K562 (cell line): ENCODE data around the gene ZFHX2. TPM values are rescaled to one million over a fixed set of nuclear protein-coding genes. Genes with fewer than 3 reads are reported as not detected.

Experiments used
- ATAC-seq: fragments of 200-7000 bp; cut with Tn5 transposase; 3 replicates; pipeline ENCODE4 v1.9.1; 2020; ENCODE audit warnings: moderate library complexity
- BruUV-seq: library from RNA; stranded (reverse); fragments of 400-500 nt; replicated peaks from 2 replicates; lab custom pipeline; 2021; lab: Mats Ljungman, UMichigan
- CTCF ChIA-PET: fragments of 300-600 bp; formaldehyde crosslinking; extraction: SDS; loops from one replicate; lab custom pipeline; 2021; ENCODE audit warnings: low intra/inter-chr PET ratio; lab: Yijun Ruan, JAX
- POLR2A ChIA-PET: fragments of 300-600, 350-650 bp; sonication (Branson Sonifier 250); formaldehyde crosslinking; extraction: SDS; loops from one replicate; lab custom pipeline; 2021; ENCODE audit warnings: antibody characterized with exemption, inconsistent platforms; lab: Yijun Ruan, JAX
- DNase-seq, 4 experiments: peaks; one replicate each; pipeline versions ENCODE4 v3.0.0 to v3.0.0-alpha.2; 2011 to 2018; ENCODE audit warnings: low spot score in 3 of 4, mixed read lengths in 3 of 4; ENCODE audit errors: extremely low read depth in 1 of 4
- FAIRE-seq: peaks from 2 replicates; lab custom pipeline; 2011; peaks lifted over from hg19 to GRCh38; lab: Jason Lieb, UNC
- H2AFZ ChIP-seq: 2 replicates; pipeline ENCODE4 v1.6.0; 2011; ENCODE audit warnings: low read depth, low read length, control low read depth, inconsistent platforms
- H3K27ac ChIP-seq: fragments of 200-600 bp; 3 replicates; pipeline ENCODE4 v1.8.0; 2011; ENCODE audit warnings: low read depth, mild to moderate bottlenecking, control low read depth, inconsistent platforms, low read length, moderate library complexity, mixed read lengths; ENCODE audit errors: extremely low read depth
- H3K27me3 ChIP-seq, 2 experiments: fragments of 300-600 bp in 1 of 2; 2 replicates in 1 of 2; 3 replicates in 1 of 2; pipeline versions ENCODE4 v1.6.0 to v1.8.0; 2011; ENCODE audit warnings: inconsistent platforms in 2 of 2, low read length in 2 of 2, mild to moderate bottlenecking in 1 of 2, mixed read lengths in 1 of 2, moderate library complexity in 1 of 2; ENCODE audit not compliant: control insufficient read depth in 2 of 2, insufficient read depth in 2 of 2
- H3K36me3 ChIP-seq: fragments of 300-600 bp; 3 replicates; pipeline ENCODE4 v1.8.0; 2011; ENCODE audit warnings: mild to moderate bottlenecking, low read length, inconsistent platforms; ENCODE audit not compliant: control insufficient read depth, insufficient read depth
- H3K4me1 ChIP-seq, 2 experiments: fragments of 200-600 bp in 1 of 2; replicated peaks in 1 of 2; 2 replicates in 1 of 2; 3 replicates in 1 of 2; pipeline versions ENCODE4 v1.5.1 to v1.8.0; 2011; ENCODE audit warnings: inconsistent platforms in 2 of 2, low read length in 2 of 2, mild to moderate bottlenecking in 1 of 2, mixed read lengths in 1 of 2, moderate library complexity in 1 of 2; ENCODE audit not compliant: control insufficient read depth in 2 of 2, insufficient read depth in 2 of 2
- H3K4me2 ChIP-seq: 2 replicates; pipeline ENCODE4 v1.6.1; 2011; ENCODE audit warnings: low read length, control low read depth, inconsistent platforms, mixed read lengths; ENCODE audit not compliant: insufficient read depth
- H3K4me3 ChIP-seq: fragments of 200-600 bp; sonication (generic), shearing (Covaris generic); 2 replicates; pipeline ENCODE4 v1.5.1; 2016; ENCODE audit warnings: control low read depth, inconsistent platforms
- H3K79me2 ChIP-seq: fragments of 200-600 bp; 3 replicates; pipeline ENCODE4 v1.8.0; 2011; ENCODE audit warnings: low read length, inconsistent platforms; ENCODE audit not compliant: control insufficient read depth, insufficient read depth
- H3K9ac ChIP-seq, 2 experiments: 2 replicates each; pipeline versions ENCODE4 v1.6.0 to v1.6.1; 2011; ENCODE audit warnings: low read depth in 2 of 2, low read length in 2 of 2, control low read depth in 1 of 2, inconsistent platforms in 1 of 2, mild to moderate bottlenecking in 1 of 2, mixed read lengths in 1 of 2; ENCODE audit not compliant: insufficient read depth in 1 of 2
- H3K9me1 ChIP-seq: one replicate; pipeline ENCODE4 v1.6.0; 2011; ENCODE audit warnings: inconsistent platforms, mild to moderate bottlenecking, low read length, moderate library complexity; ENCODE audit not compliant: control insufficient read depth, insufficient read depth
- H3K9me3 ChIP-seq: replicated peaks from 2 replicates; pipeline ENCODE4 v1.5.1; 2011; ENCODE audit warnings: low read depth, low read length, inconsistent platforms; ENCODE audit not compliant: control insufficient read depth, insufficient read depth
- H4K20me1 ChIP-seq: replicated peaks from 2 replicates; pipeline ENCODE4 v1.6.1; 2011; ENCODE audit warnings: low read length, inconsistent platforms, mixed read lengths; ENCODE audit not compliant: control insufficient read depth, insufficient read depth
- ASH1L ChIP-seq: fragments of 450-650 bp; IDR thresholded peaks from 2 replicates; pipeline ENCODE4 v1.6.1; 2018; ENCODE audit warnings: borderline replicate concordance, mild to moderate bottlenecking, low read depth; ENCODE audit not compliant: partially characterized antibody
- ATF7 ChIP-seq: fragments of 450-650 bp; IDR thresholded peaks from 2 replicates; pipeline ENCODE4 v1.7.1; 2014; ENCODE audit warnings: mild to moderate bottlenecking, moderate library complexity
- CTBP1 ChIP-seq: fragments of 450-650 bp; IDR thresholded peaks from 2 replicates; pipeline ENCODE4 v1.6.1; 2016; ENCODE audit warnings: borderline replicate concordance
- FOXJ2 ChIP-seq: fragments of 200-800 bp; sonication (Bioruptor generic); IDR thresholded peaks from 2 replicates; pipeline ENCODE4 v1.6.1; 2016; ENCODE audit warnings: missing genetic modification characterization, missing compliant biosample characterization
- MXI1 ChIP-seq: IDR thresholded peaks from 2 replicates; pipeline ENCODE4 v1.6.1; 2011; ENCODE audit warnings: low read depth, mild to moderate bottlenecking, improper control_type of control experiment, low read length
- NR2C2 ChIP-seq, 2 experiments: fragments of 200-800 bp in 1 of 2; sonication (Bioruptor generic) in 1 of 2; sonication (generic) in 1 of 2; formaldehyde crosslinking in 1 of 2; IDR thresholded peaks; 2 replicates each; pipeline versions ENCODE4 v1.6.1 to v1.8.0; 2016 to 2022; ENCODE audit warnings: mild to moderate bottlenecking in 1 of 2, missing compliant biosample characterization in 1 of 2, missing genetic modification characterization in 1 of 2, missing genetic modification reagents in 1 of 2
- NRF1 ChIP-seq, 2 experiments: fragments of 450-650 bp; IDR thresholded peaks in 1 of 2; conservative IDR thresholded peaks in 1 of 2; 2 replicates each; pipeline ENCODE4 v1.6.1; 2014; ENCODE audit warnings: mild to moderate bottlenecking in 2 of 2
- PHF20 ChIP-seq: fragments of 450-650 bp; IDR thresholded peaks from 2 replicates; pipeline ENCODE4 v1.6.1; 2018; ENCODE audit not compliant: partially characterized antibody
- RBM22 ChIP-seq: fragments of 200-400 bp; formaldehyde crosslinking; IDR thresholded peaks from 2 replicates; pipeline ENCODE4 v1.6.1; 2018; ENCODE audit warnings: low read length, low read depth; ENCODE audit not compliant: poor library complexity, severe bottlenecking
- SIN3B ChIP-seq: fragments of 450-650 bp; IDR thresholded peaks from 2 replicates; pipeline ENCODE4 v1.6.1; 2017; ENCODE audit warnings: low read depth, mild to moderate bottlenecking, moderate library complexity
- SMAD3 ChIP-seq: fragments of 450-650 bp; formaldehyde crosslinking; conservative IDR thresholded peaks from 2 replicates; pipeline ENCODE4 v1.4.0; 2020; ENCODE audit warnings: mild to moderate bottlenecking
- ZNF224 ChIP-seq: sonication (generic); formaldehyde crosslinking; IDR thresholded peaks from 2 replicates; pipeline ENCODE4 v1.8.0; 2022; ENCODE audit warnings: mild to moderate bottlenecking, missing genetic modification reagents
- WGBS: fragments of 100-300 bp; shearing (Covaris generic); methylation state at CpG from one replicate; pipeline ENCODE4 v1.1.6; 2016; ENCODE audit warnings: low coverage, mixed read lengths; ENCODE audit not compliant: insufficient coverage; ENCODE audit errors: missing lambda C conversion rate; 5-methylcytosine and 5-hydroxymethylcytosine counted together
- in situ Hi-C: fragments of 300-500 bp; cut with MboI; formaldehyde crosslinking; loops from 4 replicates; pipeline ENCODE4 v1.15.0; 2018; ENCODE audit warnings: inconsistent platforms, mixed read lengths
- intact Hi-C: fragments of 100-400 bp; cut with micrococcal nuclease; formaldehyde crosslinking; loops from 2 replicates; pipeline ENCODE4 v1.14.2; 2022
- polyA plus RNA-seq, 8 experiments: library from polyadenylated mRNA; depleted of rRNA in 4 of 8; stranded (reverse) in 5 of 8; unstranded in 3 of 8; fragments of >200 nt; fragmentation: Nextera tagmentation in 2 of 8; fragmentation: Illumina TruSeq in 1 of 8; extraction: Ambion mirVana in 2 of 8; extraction: Trizol in 1 of 8; gene quantifications; 2 replicates each; pipeline versions ENCODE4 v1.2.1 to v1.2.3, GENCODE V29; 2011 to 2014; ENCODE audit warnings: inconsistent platforms in 1 of 8, missing spikeins in 1 of 8
- total RNA-seq, 7 experiments: library from RNA; depleted of rRNA in 6 of 7; stranded (reverse); fragments of >200 nt in 6 of 7; fragmentation: Illumina TruSeq in 2 of 7; extraction: Trizol in 2 of 7; gene quantifications; 2 replicates each; pipeline versions ENCODE4 v1.2.1 to v1.2.3, GENCODE V29; 2011 to 2021; ENCODE audit warnings: low replicate concordance in 1 of 7
- TF ChIP-seq, protein P1 (sequence below): fragments of 450-650 bp; formaldehyde crosslinking; IDR thresholded peaks from 2 replicates; pipeline ENCODE4 v1.4.0; 2020; ENCODE audit warnings: mild to moderate bottlenecking, moderate library complexity
- TF ChIP-seq, protein P2 (sequence below), 2 experiments: fragments of 450-650 bp; conservative IDR thresholded peaks; 2 replicates each; pipeline ENCODE4 v1.6.1; 2017; ENCODE audit warnings: mild to moderate bottlenecking in 2 of 2, moderate library complexity in 2 of 2
- TF ChIP-seq, protein P3 (sequence below): fragments of 450-650 bp; IDR thresholded peaks from 2 replicates; pipeline ENCODE4 v1.6.1; 2014; ENCODE audit warnings: low read depth, mild to moderate bottlenecking, moderate library complexity, borderline replicate concordance

Gene ZFHX2
- total and polyA plus RNA-seq, 9 of the 15 experiments (the other 6 are each of a cell fraction or from before 2014, with no cell fraction given) = 0.06 to 0.11 (median 0.11) TPM; not detected in 4

DNA sequence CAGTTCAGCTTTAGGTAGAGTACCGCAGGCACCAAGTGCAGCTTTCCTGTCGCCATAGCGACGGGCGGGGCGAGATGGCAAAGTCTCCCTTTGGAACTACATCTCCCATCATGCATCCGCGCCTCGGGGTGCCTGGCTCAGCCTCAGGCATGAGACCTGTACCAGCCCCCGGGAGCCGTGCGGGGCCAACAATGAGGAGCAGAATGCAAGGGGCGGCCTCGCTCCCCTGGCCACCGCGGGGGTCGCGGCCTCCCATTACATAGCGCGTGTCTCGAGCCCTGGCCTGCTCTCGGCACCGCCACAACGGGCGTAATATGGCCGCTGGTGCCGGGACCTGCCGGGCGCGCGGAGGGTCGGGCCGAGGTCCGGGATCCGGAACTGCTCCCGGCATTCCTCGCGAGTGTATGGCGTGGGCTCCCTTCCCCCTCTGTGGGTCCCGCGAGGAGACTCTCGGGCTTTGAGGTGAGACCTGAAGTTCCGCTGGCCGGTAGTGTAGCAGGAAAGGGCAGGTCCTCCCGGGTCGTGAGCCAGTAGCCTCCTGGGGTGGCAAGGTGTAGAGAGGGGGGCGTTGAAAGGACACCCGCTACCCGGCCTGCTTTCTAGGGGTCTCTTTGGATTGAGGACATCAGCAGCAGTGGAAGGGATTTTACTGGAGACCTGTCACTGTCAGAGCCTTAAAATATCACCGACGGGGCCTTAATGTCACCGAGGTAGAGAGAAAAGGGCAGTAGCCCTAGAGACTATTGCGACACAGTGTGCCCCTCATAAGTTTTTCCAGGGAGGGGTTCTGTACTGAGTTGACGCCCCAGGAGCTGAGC is 4.5 kb upstream of the ZFHX2 start, which contains the start of gene THTPA:
TSS of gene THTPA (plus strand) at position 390 of the 818 bp plus-strand sequence. CDS start 487 bp downstream, outside the sequence.
- ChIA-PET POLR2A (interaction anchor here (0.6 to 1.4 kb wide), 4 partner anchors 15 to 255 kb away, joined by 3 to 5 read pairs (median 4); no protein-coding TSS in a partner anchor), CTCF (no interaction called here)
- peak within 1 kb of the TSS; percentile 68 for H3K4me3 ChIP-seq
- in situ Hi-C loops = loop anchor here (5.0 kb wide), 1 partner anchor 69 kb away; no protein-coding TSS in a partner anchor
- intact Hi-C loops = loop anchor here (10.0 kb wide), 1 partner anchor 231 kb away; the partner anchor contains the start of gene PABPN1
- peak; percentile 80 to 90 (median 85) for DNase-seq
- ATAC-seq = peak; percentile 89
- H3K9ac ChIP-seq = peak within 1 kb of the TSS; percentile 88 to 94
- peak within 1 kb of the TSS; percentile 76 for H3K27ac ChIP-seq
- H3K9me3 ChIP-seq = no peaks in the 10 kb centered on the region
- peak within 1 kb of the TSS; percentile 86 for H3K4me2 ChIP-seq
- no peaks in the 10 kb centered on the region for H3K27me3 ChIP-seq
- WGBS = under 1% methylated on average over 42 of the region's 54 CpGs
- peaks cover 7 to 21% of the 10 kb centered on the region in 2 experiments; a peak in 3 of 5 replicates for H3K4me1 ChIP-seq
- no peaks in the 10 kb centered on the region for H3K9me1 ChIP-seq
- H4K20me1 ChIP-seq = 0 out of 2 replicates have a peak, but pooled peaks cover 3% of the 10 kb centered on the region
- peaks cover 26% of the 10 kb centered on the region; the same call in 2 of the 3 replicates for H3K36me3 ChIP-seq
- peak; percentile 82 for FAIRE-seq
- peak within 1 kb of the TSS; percentile 98 for H2AFZ ChIP-seq
- TSS peak; percentile 79 for BruUV-seq
- H3K79me2 ChIP-seq = peaks cover 10% of the 10 kb centered on the region
- TF ChIP-seq, protein P1, sequence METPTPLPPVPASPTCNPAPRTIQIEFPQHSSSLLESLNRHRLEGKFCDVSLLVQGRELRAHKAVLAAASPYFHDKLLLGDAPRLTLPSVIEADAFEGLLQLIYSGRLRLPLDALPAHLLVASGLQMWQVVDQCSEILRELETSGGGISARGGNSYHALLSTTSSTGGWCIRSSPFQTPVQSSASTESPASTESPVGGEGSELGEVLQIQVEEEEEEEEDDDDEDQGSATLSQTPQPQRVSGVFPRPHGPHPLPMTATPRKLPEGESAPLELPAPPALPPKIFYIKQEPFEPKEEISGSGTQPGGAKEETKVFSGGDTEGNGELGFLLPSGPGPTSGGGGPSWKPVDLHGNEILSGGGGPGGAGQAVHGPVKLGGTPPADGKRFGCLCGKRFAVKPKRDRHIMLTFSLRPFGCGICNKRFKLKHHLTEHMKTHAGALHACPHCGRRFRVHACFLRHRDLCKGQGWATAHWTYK (CRISPR knock-in tag) = peak; percentile 28; the same call in 1 of the 2 replicates
- TF ChIP-seq CTBP1 (peak; percentile 87), ASH1L (no peak), MXI1 (peak; percentile 91), SMAD3 (0 out of 2 replicates have a peak, but pooled peaks have one; percentile 27), FOXJ2 (peak; percentile 88), SIN3B (peak; percentile 8; the same call in 1 of the 2 replicates), PHF20 (peak; percentile 74), NRF1 (conservative IDR thresholded peaks at IDR 0.05 in 1 of 2, IDR thresholded peaks at IDR 0.05 in 1 of 2) (peak; percentile 40 to 51; a peak in 2 of 4 replicates), RBM22 (peak; percentile 50), ZNF224 (CRISPR knock-in tag) (peak; percentile 98), ATF7 (peak; percentile 63; the same call in 1 of the 2 replicates), NR2C2 (CRISPR knock-in tag; IDR thresholded peaks at IDR 0.05) (no peak), NR2C2 (tag; IDR thresholded peaks at IDR 0.05) (peak; percentile 89)
- TF ChIP-seq, protein P2, sequence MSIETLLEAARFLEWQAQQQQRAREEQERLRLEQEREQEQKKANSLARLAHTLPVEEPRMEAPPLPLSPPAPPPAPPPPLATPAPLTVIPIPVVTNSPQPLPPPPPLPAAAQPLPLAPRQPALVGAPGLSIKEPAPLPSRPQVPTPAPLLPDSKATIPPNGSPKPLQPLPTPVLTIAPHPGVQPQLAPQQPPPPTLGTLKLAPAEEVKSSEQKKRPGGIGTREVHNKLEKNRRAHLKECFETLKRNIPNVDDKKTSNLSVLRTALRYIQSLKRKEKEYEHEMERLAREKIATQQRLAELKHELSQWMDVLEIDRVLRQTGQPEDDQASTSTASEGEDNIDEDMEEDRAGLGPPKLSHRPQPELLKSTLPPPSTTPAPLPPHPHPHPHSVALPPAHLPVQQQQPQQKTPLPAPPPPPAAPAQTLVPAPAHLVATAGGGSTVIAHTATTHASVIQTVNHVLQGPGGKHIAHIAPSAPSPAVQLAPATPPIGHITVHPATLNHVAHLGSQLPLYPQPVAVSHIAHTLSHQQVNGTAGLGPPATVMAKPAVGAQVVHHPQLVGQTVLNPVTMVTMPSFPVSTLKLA (conservative IDR thresholded peaks at IDR 0.05) = peak; percentile 62 to 85
- TF ChIP-seq, protein P3, sequence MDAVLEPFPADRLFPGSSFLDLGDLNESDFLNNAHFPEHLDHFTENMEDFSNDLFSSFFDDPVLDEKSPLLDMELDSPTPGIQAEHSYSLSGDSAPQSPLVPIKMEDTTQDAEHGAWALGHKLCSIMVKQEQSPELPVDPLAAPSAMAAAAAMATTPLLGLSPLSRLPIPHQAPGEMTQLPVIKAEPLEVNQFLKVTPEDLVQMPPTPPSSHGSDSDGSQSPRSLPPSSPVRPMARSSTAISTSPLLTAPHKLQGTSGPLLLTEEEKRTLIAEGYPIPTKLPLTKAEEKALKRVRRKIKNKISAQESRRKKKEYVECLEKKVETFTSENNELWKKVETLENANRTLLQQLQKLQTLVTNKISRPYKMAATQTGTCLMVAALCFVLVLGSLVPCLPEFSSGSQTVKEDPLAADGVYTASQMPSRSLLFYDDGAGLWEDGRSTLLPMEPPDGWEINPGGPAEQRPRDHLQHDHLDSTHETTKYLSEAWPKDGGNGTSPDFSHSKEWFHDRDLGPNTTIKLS = peak; percentile 86; the same call in 1 of the 2 replicates
